ENCODE measurements around the gene MAVS.

MAVS gene

GRCh38 chr20:3820901-3821727 lies 25.5 kb upstream of the MAVS start:
- Histone ChIP-seq H3K9me3 (ENCODE audit: insufficient read depth, low read length, severe bottlenecking) (no peaks in the 10 kb centered on the region), H3K36me3 (ENCODE audit: insufficient read depth, low read length) (peaks cover 39% of the 10 kb centered on the region), H2AFZ (ENCODE audit: low read depth, low read length) (peak overlapping the region; percentile 89), H3K4me1 (ENCODE audit: insufficient read depth, low read length) (peaks cover 38% of the 10 kb centered on the region), H4K20me1 (ENCODE audit: insufficient read depth, low read length) (no peaks in the 10 kb centered on the region), H3K27ac (ENCODE audit: low read length) (peak overlapping the region; percentile 95), H3K9ac (ENCODE audit: low read depth, low read length) (peak overlapping the region; percentile 80), H3K79me2 (ENCODE audit: insufficient read depth, low read length) (peaks cover 18% of the 10 kb centered on the region), H3K27me3 (ENCODE audit: insufficient read depth, low read length, poor library complexity) (no peaks in the 10 kb centered on the region), H3K4me2 (ENCODE audit: insufficient read depth, low read length) (peak overlapping the region; percentile 67), H3K4me3 (ENCODE audit: low read depth in 1 of 2, low read length in 2 of 2) (peak overlapping the region; percentile 43 to 77)
- no peak for ATAC-seq (ENCODE audit: insufficient read depth, low read depth)
- no peak for DNase-seq
- TF ChIP-seq CTCF (IDR thresholded peaks at IDR 0.05; ENCODE audit: borderline replicate concordance, extremely low read depth, low read length, poor library complexity, severe bottlenecking) (no peak), EZH2 (IDR thresholded peaks at IDR 0.05; ENCODE audit: borderline replicate concordance, low read depth, low read length, severe bottlenecking) (no peak)

GRCh38 chr20:3821996-3822395 lies 24.6 kb upstream of the MAVS start:
- DNase-seq (no peak), ATAC-seq (ENCODE audit: insufficient read depth, low read depth) (no peak)
- peaks cover 47% of the 10 kb centered on the region for H3K36me3 ChIP-seq (ENCODE audit: insufficient read depth, low read length)
- peak overlapping the region; percentile 67; the same call in 1 of the 2 replicates for H3K4me2 ChIP-seq (ENCODE audit: insufficient read depth, low read length)
- H3K9me3 ChIP-seq (ENCODE audit: insufficient read depth, low read length, severe bottlenecking) = no peaks in the 10 kb centered on the region
- TF ChIP-seq EZH2 (IDR thresholded peaks at IDR 0.05; ENCODE audit: borderline replicate concordance, low read depth, low read length, severe bottlenecking) (no peak), CTCF (IDR thresholded peaks at IDR 0.05; ENCODE audit: borderline replicate concordance, extremely low read depth, low read length, poor library complexity, severe bottlenecking) (no peak)
- H3K4me3 ChIP-seq (ENCODE audit: low read depth in 1 of 2, low read length in 2 of 2) = no peak overlapping the region
- no peaks in the 10 kb centered on the region for H4K20me1 ChIP-seq (ENCODE audit: insufficient read depth, low read length)
- H3K27ac ChIP-seq (ENCODE audit: low read length) = no peak overlapping the region
- H3K9ac ChIP-seq (ENCODE audit: low read depth, low read length) = no peak overlapping the region
- no peak overlapping the region for H2AFZ ChIP-seq (ENCODE audit: low read depth, low read length)
- peaks cover 31% of the 10 kb centered on the region for H3K4me1 ChIP-seq (ENCODE audit: insufficient read depth, low read length)
- H3K79me2 ChIP-seq (ENCODE audit: insufficient read depth, low read length) = peaks cover 18% of the 10 kb centered on the region
- H3K27me3 ChIP-seq (ENCODE audit: insufficient read depth, low read length, poor library complexity) = no peaks in the 10 kb centered on the region

GRCh38 chr20:3823881-3824280 lies 22.8 kb upstream of the MAVS start:
- H3K79me2 ChIP-seq (ENCODE audit: insufficient read depth, low read length) = peaks cover 18% of the 10 kb centered on the region
- peaks cover 23% of the 10 kb centered on the region for H3K4me1 ChIP-seq (ENCODE audit: insufficient read depth, low read length)
- peaks cover 48% of the 10 kb centered on the region for H3K36me3 ChIP-seq (ENCODE audit: insufficient read depth, low read length)
- H3K27ac ChIP-seq (ENCODE audit: low read length) = no peak overlapping the region
- H3K4me3 ChIP-seq (ENCODE audit: low read depth in 1 of 2, low read length in 2 of 2) = no peak overlapping the region
- DNase-seq (no peak), ATAC-seq (ENCODE audit: insufficient read depth, low read depth) (no peak)
- no peaks in the 10 kb centered on the region for H3K9me3 ChIP-seq (ENCODE audit: insufficient read depth, low read length, severe bottlenecking)
- no peak overlapping the region for H3K9ac ChIP-seq (ENCODE audit: low read depth, low read length)
- H4K20me1 ChIP-seq (ENCODE audit: insufficient read depth, low read length) = no peaks in the 10 kb centered on the region
- TF ChIP-seq CTCF (IDR thresholded peaks at IDR 0.05; ENCODE audit: borderline replicate concordance, extremely low read depth, low read length, poor library complexity, severe bottlenecking) = no peak
- no peak overlapping the region for H2AFZ ChIP-seq (ENCODE audit: low read depth, low read length)
- no peaks in the 10 kb centered on the region for H3K27me3 ChIP-seq (ENCODE audit: insufficient read depth, low read length, poor library complexity)
- H3K4me2 ChIP-seq (ENCODE audit: insufficient read depth, low read length) = no peak overlapping the region

All from DND-41 (cell line).